ENCODE results near the gene USP49. TPM values are rescaled to one million over a fixed set of nuclear protein-coding genes. Genes with fewer than 3 reads are reported as not detected.

Gene USP49
- 0.28 and 1.3 TPM in 2 replicates for total RNA-seq

DNA sequence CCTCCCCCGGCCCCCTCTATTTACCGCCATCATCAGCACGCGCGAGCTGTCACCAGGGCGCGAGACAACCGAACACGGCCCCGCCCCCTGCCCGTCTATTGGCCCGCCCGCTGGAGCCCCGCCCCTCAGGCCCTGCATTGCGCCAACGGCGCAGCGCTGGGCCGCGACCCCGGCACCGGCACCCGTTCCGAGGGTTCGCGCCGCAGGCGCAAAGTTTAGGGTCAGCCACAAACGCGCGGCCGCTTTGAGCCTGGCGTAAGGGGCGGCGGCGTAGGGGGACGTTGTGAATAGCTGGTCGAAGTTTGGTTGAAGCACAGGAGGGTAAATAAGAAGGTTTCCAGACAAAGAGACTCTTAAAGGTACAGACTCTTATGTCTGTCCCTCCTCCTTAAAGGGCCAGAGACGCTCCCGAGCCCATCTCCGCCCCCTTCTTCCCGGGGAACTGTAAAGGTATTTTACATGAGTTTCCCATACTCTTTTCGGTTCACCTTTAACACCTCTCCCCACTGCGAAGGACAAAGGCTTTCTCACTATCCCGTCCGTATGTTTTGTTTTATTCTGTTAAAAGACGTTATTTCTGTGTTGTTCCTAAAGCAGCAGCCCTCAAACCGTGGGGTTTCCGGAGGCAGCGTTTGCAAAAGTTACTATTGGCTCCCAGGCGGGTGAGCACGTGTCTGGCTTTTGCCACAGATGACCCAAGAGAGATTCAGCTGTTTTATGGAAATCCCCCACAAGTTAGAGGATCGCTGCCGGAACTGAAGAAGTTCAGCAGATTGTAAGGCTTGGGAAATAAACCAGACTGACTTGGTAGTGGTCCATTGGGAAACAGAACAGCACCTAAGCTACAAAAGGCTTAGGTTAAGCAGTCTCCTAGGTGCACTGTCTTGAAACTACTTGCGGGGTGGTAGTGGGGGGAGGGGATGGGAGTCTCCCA, at the start of gene USP49:
USP49 (minus strand) TSS at position 76 of the 934 bp plus-strand sequence. CDS start 88,392 bp downstream, outside the sequence.

DNA sequence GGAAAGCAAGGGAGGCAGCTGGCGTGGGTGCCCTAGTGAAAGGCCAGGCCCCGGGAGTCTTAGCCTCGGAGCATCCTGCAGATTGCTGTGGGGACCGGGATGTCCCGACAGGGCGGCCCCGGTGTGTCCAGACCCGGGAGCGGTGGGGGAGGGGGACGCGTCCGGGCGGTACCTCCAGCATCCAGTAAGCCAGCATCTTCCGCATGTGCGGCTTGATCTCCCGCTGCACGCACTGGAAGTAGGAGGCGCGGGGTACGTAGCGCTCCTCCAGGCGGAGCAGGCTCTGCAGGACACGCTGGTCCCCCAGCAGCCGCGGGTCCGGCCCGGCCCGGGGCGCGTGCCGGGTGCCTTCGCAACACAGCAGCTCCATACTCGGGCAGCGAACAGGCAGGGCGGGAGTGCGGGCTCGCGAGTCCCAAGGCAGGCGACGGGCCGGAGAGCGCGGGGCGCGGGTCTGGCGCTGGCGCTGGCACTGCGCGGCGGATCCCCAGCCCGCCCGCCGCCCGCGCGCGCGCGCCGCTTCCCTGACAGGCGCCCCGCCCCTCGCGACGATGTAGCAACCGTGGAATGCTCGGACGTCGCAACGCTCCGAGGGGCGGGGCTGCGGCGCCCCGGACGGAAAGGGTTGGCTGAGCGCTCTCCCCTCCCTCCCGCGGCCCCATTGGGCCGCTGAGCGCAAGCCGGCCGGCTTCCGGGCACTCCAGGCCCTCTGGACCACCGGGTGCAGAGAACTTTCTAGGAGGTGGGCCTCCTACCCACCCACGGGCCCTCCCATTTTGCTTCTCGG, 46.3 kb upstream of the USP49 start, which contains the start of gene CCND3:
CCND3 (minus strand) TSS at position 529 of the 787 bp plus-strand sequence; CDS start at position 370, 159 bp downstream.

GRCh38 chr6:41920921-41921711, 25.9 kb upstream of the USP49 start, which contains the start of the genes BYSL and MED20:
Gene BYSL (plus strand): TSS chr6:41921499. CDS start chr6:41921563, 64 bp downstream.
Gene MED20 (minus strand): TSS chr6:41921139. CDS start chr6:41921018, 121 bp downstream.

DNA sequence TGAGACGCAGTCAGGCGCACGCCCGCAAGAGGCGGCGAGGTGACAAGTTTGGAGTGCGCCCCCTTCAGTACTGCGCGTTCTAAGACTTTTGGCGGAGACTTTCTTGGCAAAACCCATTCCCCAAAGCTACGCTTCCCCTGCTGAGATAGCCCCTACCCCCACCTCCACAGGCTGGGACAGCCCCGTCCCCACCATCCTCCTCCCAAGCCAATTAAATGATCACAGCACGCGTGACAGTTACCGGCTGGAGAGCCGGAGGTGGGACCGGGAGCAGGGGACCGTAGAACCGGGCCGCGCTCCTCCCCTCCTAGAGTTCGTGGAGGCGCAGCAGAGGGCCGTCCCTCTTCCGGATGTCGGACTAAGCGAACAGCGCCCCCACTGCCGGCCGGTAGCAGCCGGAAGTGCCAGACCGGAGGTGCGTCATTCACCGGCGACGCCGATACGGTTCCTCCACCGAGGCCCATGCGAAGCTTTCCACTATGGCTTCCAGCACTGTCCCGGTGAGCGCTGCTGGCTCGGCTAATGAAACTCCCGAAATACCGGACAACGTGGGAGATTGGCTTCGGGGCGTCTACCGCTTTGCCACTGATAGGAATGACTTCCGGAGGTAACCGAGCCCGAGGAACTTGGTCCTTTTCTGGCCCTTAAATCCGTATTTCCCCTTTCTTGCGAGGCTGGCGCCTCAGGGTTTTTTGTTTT, 107.8 kb downstream of the USP49 start, which contains the start of gene TOMM6:
TOMM6 (plus strand) TSS at position 476 of the 699 bp plus-strand sequence; CDS start at position 480, 4 bp downstream.

DNA sequence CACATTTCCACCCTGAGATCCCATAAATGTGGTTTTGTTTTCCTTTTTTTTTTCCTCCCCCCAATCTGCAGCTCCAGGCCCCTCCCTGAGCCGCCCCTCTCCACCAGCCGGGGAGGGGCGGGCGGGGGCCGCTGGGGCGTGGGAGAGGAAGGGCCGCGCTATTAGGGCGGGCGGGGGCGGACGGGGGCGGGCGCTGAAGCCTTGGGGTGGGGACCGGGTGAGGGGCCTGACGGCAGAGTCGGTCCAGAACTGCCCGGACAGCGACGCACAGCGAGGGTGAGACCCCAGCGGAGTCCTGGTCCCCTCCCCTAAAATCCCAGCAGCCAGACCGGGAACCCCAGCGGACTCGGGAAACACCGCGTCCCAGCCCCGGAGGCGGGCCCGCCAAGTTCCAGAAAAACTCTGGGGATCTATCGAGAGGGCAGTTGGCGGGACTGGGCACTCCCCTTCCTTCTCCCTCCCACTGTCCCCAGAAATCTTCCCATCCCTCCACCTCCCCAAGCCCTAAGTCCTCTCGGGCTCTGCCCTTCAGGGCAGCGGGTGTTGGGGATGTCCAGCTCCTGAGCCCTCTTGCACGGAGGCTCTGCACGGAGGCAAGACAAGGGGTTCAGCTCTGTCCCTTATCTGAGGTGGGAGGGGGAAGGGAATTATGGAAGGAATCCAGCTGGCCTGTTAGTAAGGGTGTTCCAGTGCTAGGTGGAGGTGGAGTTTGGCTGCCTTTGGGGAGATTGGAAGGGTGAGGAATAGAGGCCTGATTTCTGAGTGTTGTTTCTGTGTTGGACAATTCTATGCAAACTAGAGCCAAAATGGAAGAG, 114.4 kb downstream of the USP49 start, which contains the start of gene PRICKLE4:
PRICKLE4 (plus strand) TSS at position 232 of the 815 bp plus-strand sequence. CDS start 2,692 bp downstream, outside the sequence.

DNA sequence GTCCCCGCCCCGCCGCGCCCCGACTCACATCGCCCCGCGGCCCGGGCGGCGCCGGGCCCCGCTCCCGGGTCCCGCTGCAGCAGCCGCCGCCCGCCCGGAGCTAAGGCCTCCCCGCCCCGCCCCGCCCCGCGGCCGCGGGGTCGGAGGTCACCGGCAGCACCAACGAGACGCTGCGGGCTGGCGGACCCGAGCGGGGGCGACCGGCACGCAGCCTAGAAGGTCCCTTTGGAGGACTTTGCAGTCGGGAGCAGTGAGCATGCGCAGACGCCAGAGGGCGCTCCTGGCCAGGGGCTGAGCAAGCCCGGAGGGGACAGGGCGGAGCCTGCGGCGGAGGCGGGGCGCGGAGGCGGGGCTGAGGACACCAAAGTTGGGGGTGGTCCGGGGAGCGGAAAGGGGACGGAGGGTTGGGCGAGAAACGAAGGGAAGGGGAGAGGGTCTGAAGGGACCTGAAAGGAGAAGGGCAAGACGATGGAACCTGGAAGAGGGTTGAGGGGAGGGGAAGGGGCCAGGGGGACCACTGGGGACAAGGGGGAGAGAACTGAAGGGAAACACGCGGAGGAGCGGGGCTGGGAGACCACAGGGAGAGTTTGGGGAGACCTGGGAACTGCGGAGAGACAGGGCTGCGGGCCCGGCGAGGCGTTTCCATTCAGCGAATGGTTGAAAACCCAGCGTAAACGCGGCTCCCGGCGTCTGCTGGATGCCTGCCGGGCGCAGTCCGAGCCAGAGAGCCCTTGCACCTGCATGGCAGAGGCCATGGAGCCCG, 115.2 kb downstream of the USP49 start, which contains the start of gene FRS3:
FRS3 (minus strand) TSS at position 113 of the 763 bp plus-strand sequence. CDS start 2,913 bp downstream, outside the sequence.

GRCh38 chr6:41747256-41748101, 147.7 kb downstream of the USP49 start, which contains the start of gene PGC:
Gene PGC (minus strand): TSS chr6:41747397. CDS start chr6:41747334, 63 bp downstream.

Other genes starting within 250 kb of the USP49 start
- gene TFEB, start 159.8 kb downstream of the USP49 start, total RNA-seq = 11.4 and 14.2 TPM in 2 replicates
- gene PGC, start 148.0 kb downstream of the USP49 start, total RNA-seq = not detected in 2 replicates
- 0.70 and 1.2 TPM in 2 replicates for gene FRS3, start 115.5 kb downstream of the USP49 start, total RNA-seq
- 0.28 and 2.5 TPM in 2 replicates for gene PRICKLE4, start 114.6 kb downstream of the USP49 start, total RNA-seq
- 231 and 338 TPM in 2 replicates for gene TOMM6, start 107.7 kb downstream of the USP49 start, total RNA-seq
- gene MED20, start 25.8 kb upstream of the USP49 start, total RNA-seq = 19.1 and 24.2 TPM in 2 replicates
- 6.2 and 15.8 TPM in 2 replicates for gene BYSL, start 26.1 kb upstream of the USP49 start, total RNA-seq
- 75.5 and 99.1 TPM in 2 replicates for gene CCND3, start 46.4 kb upstream of the USP49 start, total RNA-seq
- 16.9 and 20.2 TPM in 2 replicates for gene TAF8, start 155.1 kb upstream of the USP49 start, total RNA-seq
- 36.0 and 50.2 TPM in 2 replicates for gene C6orf132, start 247.2 kb upstream of the USP49 start, total RNA-seq